Fibroblast of skin of left biceps (primary cell): ENCODE results near the gene NUDT16.

Experiments
- DNase-seq, 2 experiments: peaks; one replicate each; pipeline ENCODE4 v3.0.0-alpha.2; 2013; ENCODE audit warnings: low read depth in 2 of 2

NUDT16 gene

DNA sequence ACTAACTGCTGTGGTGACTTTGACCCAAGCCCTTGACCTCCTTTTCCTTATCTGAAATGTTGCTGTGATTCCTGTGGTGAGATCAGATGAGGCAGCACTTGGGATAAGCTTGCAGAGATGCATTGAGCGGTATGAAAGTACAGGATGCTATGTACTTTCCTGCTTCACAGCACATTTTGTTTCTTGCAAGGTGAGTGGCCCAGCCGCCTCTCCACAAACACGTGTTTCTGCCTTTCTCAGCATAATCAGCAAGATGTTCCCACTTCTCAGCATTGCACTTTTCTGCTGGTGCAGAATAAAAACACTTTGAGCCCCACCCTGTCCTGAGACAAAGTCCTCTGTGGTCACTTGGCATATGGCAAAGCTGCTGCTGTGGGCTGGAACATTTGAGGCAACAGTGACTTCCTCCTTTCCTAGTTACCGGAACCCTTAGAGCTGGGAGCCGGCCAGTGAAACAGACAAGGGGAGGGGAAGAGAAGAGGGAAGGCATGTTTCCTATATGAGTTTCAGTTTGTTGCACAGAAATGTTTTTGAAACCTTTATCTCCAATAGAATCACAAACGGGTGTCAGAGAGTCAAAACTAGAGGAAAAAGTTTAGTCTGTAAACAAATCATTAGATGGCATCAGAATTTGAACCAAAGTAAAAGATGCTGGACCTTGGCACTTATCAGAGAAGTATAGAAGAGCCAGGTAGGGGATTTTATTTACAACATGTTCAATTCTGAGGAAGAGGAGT is 5.0 kb downstream of the NUDT16 start:
- no peak for DNase-seq

DNA sequence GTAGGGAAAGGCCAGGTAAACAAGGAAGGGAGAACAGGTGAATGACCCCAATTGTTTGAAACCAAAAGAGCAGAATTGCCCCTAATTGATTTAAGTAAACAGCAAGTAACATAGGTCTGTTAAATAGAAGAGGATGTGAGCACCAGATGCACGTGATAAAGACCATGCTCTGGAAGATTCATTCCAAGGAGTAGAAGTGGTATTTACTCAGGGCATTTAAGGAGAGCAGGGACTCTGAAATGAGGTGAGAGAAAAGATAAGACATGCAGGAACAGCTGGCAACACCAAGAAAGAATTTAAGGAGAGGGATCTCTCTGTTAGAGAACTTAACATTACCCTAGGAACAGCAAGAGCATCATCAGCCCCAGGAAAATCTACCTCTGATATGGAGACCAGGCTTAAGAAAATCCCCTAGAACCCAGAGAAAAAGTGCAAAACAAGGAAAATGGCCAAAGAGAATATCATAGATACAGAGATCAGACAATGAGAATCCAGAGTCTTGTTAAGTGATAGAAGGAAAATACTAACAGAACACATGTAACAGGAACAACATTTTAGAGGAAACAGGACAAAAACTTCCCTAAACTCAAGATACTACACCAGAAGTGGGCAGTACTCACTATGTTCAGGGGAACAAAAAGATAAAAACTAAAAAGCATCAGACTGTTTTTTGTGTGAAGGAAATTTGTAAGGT is 6.4 kb downstream of the NUDT16 start:
- no peak for DNase-seq

- peak in 1 of 2 experiments; percentile 31 for DNase-seq
These were observed 6.9 kb downstream of the NUDT16 start for GRCh38 chr3:131388490-131388799.

DNA sequence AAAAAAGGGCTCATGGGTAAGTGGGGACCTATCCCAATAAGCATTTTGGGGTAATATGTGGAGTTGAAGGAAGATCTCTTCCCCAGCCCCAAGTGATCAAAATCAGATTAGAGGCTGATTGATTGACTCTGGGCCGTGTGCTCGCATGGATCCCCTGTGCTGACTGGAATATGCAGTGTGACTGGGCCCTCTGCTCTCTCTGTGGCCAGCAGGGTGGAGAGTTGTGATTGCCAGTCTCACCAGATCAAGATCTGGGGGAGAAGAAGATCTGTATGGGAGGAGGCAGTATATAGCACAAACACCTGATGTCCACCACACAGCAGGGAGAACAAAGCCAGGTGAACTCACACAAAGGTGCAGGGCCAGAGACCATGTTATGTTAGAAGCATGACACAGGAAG is 8.8 kb downstream of the NUDT16 start:
- DNase-seq = no peak

- no peak for DNase-seq
These were observed 11.5 kb downstream of the NUDT16 start for GRCh38 chr3:131393051-131393450.

GRCh38 chr3:131393868-131394267 is 12.3 kb downstream of the NUDT16 start:
- no peak for DNase-seq

- no peak for DNase-seq
These were observed 12.8 kb downstream of the NUDT16 start for GRCh38 chr3:131394400-131394799.

DNA sequence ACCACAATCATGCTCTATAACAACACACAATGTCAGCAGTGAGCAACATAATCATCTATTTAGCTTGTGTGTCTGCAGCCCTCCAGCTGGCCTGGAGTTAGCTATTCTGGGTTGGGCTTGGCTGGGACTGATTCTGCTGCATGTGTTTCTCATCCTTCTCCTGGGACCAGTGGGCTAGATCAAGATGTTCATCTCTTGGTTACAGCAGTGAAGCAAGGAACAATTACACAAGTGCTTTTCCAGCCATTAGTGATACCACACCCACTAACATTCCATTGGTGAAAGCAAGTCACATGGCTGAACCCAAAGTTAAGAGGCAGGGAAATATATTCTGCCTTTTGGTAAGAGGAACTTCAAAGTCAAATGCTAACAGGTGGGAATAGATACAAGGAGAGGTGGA is 14.6 kb downstream of the NUDT16 start:
- DNase-seq = peak; percentile 41 to 54

- no peak for DNase-seq
These were observed 16.3 kb downstream of the NUDT16 start for GRCh38 chr3:131397889-131398288.

GRCh38 chr3:131401978-131402377 is 20.4 kb downstream of the NUDT16 start:
- no peak for DNase-seq

DNA sequence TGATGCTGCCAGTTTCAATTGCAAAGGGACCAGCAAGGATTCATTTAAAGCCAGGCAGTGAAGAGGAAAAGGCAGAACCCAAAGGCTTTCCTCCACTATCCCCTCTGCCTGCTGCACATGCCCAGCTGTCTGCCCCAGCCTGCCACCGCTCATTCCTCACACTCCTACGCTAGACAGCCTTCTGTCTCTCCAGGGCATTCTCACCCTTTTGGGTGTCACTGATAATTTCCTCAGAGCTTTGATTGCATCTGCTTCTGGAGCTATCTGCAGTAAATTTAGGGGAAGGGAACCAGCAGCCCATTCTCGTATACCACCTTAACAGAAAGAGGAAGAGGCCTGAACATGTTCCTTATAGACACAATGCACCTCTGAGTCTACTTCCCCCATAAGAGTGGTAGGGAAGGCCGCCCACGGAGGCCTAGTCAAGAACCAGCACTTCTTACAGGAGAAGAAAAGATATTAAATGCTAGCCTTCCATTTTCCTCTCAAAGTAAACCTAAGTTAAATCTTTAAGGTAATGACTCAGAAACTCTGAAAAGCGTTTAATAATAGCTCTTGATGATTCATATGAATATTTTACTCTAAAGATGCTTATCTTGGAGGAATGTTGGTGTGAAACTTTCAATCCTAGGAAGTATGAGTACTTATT is 20.9 kb downstream of the NUDT16 start:
- DNase-seq = peak in 1 of 2 experiments; percentile 29

- no peak for DNase-seq
These were observed 21.8 kb downstream of the NUDT16 start for GRCh38 chr3:131403216-131403895.

DNA sequence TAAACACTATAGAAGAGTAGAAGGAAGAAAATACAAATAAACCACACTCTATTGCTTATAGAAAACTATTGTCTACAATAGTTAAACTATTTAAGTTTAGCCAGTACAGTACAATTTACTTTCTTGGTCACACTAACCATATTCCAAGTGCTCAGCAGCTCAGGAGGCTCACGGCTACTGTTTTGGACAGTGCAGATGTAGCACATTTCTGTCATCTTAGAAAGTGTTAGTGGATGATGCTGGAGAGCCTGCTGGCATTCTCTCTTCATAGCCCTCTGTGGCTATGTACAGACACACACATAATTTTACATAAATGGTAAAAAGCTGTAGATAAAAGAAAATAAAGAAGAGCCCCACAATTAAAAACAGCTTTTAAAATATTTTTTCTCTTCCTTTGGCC is 23.8 kb downstream of the NUDT16 start:
- DNase-seq = no peak

DNA sequence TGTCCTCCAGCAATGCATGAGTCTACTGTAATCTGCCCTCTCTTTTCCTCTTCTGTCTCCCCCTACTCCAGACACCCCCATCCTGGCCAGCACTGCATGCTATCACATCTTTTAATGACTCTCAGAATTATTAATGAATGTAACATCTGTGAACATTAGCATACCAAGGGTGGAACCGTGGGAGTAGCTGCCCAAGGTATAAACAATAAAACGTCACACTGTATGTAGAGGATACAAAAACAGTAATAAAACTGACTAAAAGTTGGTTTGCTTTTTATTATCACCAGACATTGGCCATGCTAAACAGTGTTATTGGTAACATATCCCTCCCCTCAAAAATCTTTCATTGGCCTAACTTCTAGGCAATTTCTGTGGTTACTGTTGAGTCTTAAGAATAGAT is 24.7 kb downstream of the NUDT16 start:
- DNase-seq = no peak

GRCh38 chr3:131417751-131418150 is 36.2 kb downstream of the NUDT16 start:
- DNase-seq = no peak

GRCh38 chr3:131421301-131421700 is 39.7 kb downstream of the NUDT16 start:
- no peak for DNase-seq

DNA sequence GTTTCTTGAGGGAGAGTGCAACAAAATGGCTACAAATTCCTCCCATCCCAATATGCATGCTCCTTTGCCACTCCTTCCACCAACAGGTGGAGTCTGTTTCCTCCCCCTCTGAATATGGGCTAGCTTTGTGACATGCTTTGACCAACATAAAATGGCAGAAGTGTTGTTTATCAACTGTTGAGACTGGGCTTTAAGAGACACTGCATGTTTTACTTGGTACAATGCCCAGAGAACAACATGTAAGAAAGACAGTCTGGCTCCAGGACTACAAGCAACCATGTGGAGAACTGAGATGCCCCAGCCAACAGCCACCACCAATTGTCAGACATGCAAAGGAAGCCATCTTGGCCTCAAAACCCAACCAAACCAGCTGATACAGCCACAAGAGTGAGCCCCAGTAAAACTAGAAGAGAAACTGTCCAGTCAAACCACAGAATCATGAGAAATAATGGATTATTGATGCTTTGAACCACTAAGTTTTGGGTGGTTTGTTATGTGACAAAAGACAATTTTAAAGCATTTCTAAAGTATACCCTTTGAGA is 40.5 kb downstream of the NUDT16 start:
- no peak for DNase-seq

GRCh38 chr3:131427226-131427625 is 45.7 kb downstream of the NUDT16 start:
- no peak for DNase-seq

- no peak for DNase-seq
These were observed 50.2 kb downstream of the NUDT16 start for GRCh38 chr3:131431754-131432153.

- no peak for DNase-seq
These were observed 50.9 kb downstream of the NUDT16 start for GRCh38 chr3:131432441-131432840.

GRCh38 chr3:131435000-131435399 is 53.4 kb downstream of the NUDT16 start:
- no peak for DNase-seq
